Keratinocyte (primary cell): ENCODE data around the gene C6orf118.

ENCODE experiments used
- EZH2 ChIP-seq: IDR thresholded peaks from one replicate; pipeline ENCODE4 v1.6.1; 2012; ENCODE audit warnings: inconsistent platforms, mild to moderate bottlenecking, low read length, moderate library complexity
- TF ChIP-seq, protein P1 (sequence below), 3 experiments: IDR thresholded peaks in 1 of 3; conservative IDR thresholded peaks in 1 of 3; optimal IDR thresholded peaks in 1 of 3; 2 replicates in 2 of 3; 3 replicates in 1 of 3; pipeline versions ENCODE3 to v1.5.1; 2011; ENCODE audit warnings: low read length in 3 of 3, mild to moderate bottlenecking in 3 of 3, moderate library complexity in 2 of 3, control low read depth in 1 of 3, inconsistent platforms in 1 of 3; ENCODE audit not compliant: insufficient read depth in 2 of 3; ENCODE audit errors: extremely low read depth in 1 of 3

DNA sequence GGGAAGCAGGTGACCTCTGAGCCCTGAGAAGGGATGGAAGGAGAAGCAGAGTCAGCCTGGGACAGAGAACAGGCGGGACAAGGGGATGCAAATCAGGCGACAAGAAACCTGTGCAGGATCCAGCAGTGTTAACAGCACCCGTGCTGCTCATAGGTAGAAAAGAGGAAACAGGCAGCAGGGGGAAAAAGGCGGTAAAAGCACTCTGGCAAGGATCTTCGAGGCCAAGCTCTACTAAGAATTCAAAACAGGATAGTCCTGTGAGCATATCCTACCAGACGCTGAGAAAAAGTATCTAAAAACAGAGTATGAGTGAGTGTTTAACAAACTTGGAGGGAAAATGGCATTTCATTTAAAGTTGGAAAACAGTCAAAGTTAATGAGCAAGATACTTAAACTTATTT lies 16.7 kb downstream of the C6orf118 start:
- TF ChIP-seq, protein P1, sequence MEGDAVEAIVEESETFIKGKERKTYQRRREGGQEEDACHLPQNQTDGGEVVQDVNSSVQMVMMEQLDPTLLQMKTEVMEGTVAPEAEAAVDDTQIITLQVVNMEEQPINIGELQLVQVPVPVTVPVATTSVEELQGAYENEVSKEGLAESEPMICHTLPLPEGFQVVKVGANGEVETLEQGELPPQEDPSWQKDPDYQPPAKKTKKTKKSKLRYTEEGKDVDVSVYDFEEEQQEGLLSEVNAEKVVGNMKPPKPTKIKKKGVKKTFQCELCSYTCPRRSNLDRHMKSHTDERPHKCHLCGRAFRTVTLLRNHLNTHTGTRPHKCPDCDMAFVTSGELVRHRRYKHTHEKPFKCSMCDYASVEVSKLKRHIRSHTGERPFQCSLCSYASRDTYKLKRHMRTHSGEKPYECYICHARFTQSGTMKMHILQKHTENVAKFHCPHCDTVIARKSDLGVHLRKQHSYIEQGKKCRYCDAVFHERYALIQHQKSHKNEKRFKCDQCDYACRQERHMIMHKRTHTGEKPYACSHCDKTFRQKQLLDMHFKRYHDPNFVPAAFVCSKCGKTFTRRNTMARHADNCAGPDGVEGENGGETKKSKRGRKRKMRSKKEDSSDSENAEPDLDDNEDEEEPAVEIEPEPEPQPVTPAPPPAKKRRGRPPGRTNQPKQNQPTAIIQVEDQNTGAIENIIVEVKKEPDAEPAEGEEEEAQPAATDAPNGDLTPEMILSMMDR (optimal IDR thresholded peaks at IDR 0.05 in 1 of 3, IDR thresholded peaks at IDR 0.05 in 1 of 3, conservative IDR thresholded peaks at IDR 0.05 in 1 of 3; ENCODE audit: extremely low read depth in 1 of 3, insufficient read depth in 2 of 3, low read length in 3 of 3): no peak
- TF ChIP-seq EZH2: no peak
